Cardiac muscle cell (in vitro differentiated cells and primary cell): Measurements from ENCODE around the gene TRIM38. TPM values are rescaled to one million over a fixed set of nuclear protein-coding genes. Genes with fewer than 3 reads are reported as not detected.

Experiments used
- DNase-seq, 2 donors: peaks; one replicate each; pipeline versions ENCODE4 v3.0.0 to v3.0.0-alpha.2; 2010 to 2017; ENCODE audit warnings: low read depth in 1 of 2, low spot score in 1 of 2
- H3K27ac ChIP-seq: fragments of 200-600 bp; sonication (generic); 2 replicates; pipeline ENCODE4 v1.5.1; 2016
- H3K27me3 ChIP-seq: fragments of 200-600 bp; sonication (generic); 2 replicates; pipeline ENCODE4 v1.6.0; 2016; ENCODE audit warnings: control low read depth
- H3K36me3 ChIP-seq: fragments of 200-600 bp; sonication (generic); 2 replicates; pipeline ENCODE4 v1.5.1; 2016; ENCODE audit warnings: control low read depth
- H3K4me1 ChIP-seq: fragments of 200-600 bp; sonication (generic); 2 replicates; pipeline ENCODE4 v1.8.1; 2017; ENCODE audit warnings: low read depth, mild to moderate bottlenecking, mixed run types
- H3K4me3 ChIP-seq: fragments of 200-600 bp; sonication (generic); 2 replicates; pipeline ENCODE4 v1.5.1; 2016; ENCODE audit warnings: mild to moderate bottlenecking
- H3K9me3 ChIP-seq: fragments of 200-600 bp; sonication (generic); 2 replicates; pipeline ENCODE4 v1.5.1; 2017; ENCODE audit warnings: low read depth, mild to moderate bottlenecking, control low read depth
- polyA plus RNA-seq: library from polyadenylated mRNA; unstranded; fragments of >200 nt; fragmentation: Nextera tagmentation; extraction: Ambion mirVana; gene quantifications from 2 replicates; pipeline ENCODE4 v1.2.1, GENCODE V29; 2016
- total RNA-seq: library from RNA; depleted of rRNA; stranded (reverse); fragments of >200 nt; gene quantifications from 2 replicates; pipeline ENCODE4 v1.2.3, GENCODE V29; 2016
- TF ChIP-seq, protein P1 (sequence below): IDR thresholded peaks from 2 replicates; pipeline ENCODE4 v1.5.1; 2012; ENCODE audit warnings: low read depth, mild to moderate bottlenecking, low read length

The TRIM38 gene
- total and polyA plus RNA-seq, 2 experiments from 2014 or later, result 0.05 to 0.12 TPM

DNA sequence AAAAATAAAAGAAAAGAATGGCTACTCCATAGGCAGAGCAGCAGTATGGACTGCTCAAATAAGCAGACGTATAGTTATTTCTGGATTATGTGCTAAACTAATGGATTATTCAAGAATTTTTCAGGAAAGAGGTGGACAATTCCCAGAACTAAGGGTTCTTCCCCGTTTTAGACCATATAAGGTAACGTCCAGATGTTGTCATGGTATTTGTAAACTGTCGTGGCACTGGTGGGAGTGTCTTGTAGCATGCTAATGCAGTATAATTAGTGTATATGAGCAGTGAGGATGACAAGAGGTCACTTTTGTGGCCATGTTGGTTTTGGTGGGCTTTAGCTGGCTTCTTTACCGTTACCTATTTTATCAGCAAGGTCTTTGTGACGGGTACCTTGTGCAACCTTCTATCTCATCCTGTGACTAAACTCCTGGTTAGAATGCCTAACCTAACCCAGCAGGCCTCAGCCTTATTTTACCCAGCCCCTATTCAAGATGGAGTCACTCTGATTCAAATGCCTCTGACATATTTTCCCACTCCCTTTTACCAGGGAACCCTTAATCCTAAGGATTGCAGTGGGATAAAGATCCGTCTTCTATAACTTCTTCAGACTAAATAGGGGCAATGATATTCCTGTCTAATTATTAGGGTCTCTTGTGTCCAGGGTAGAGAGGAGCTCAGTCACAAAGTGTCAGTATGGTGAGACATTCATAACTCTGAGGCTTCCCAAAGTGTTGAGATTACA is 11.1 kb upstream of the TRIM38 start:
- no peak overlapping the region for H3K4me3 ChIP-seq
- no peaks in the 10 kb centered on the region for H3K4me1 ChIP-seq

DNA sequence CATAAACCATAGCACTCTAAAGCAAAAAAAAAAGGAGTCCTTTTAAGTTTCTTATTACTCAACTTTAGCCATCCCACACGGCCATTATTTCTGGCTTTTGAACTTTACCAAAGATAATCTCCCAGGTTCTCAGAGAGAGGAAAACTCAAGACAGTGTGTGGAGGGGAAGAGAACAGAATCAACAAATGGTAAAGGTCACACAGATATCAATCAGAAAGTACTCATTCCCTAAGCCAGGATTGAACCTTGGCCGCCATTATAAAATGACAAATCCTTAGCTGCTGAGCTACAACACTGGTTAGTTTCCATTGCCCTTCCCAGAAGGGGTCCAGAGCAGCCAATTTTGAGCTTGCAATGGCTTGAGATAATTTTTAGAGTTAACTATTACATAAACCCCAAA is 10.1 kb upstream of the TRIM38 start:
- Histone ChIP-seq H3K27me3 (no peaks in the 10 kb centered on the region), H3K27ac (no peak overlapping the region), H3K36me3 (no peaks in the 10 kb centered on the region), H3K4me1 (no peaks in the 10 kb centered on the region), H3K9me3 (no peaks in the 10 kb centered on the region), H3K4me3 (no peak overlapping the region)
- TF ChIP-seq, protein P1, sequence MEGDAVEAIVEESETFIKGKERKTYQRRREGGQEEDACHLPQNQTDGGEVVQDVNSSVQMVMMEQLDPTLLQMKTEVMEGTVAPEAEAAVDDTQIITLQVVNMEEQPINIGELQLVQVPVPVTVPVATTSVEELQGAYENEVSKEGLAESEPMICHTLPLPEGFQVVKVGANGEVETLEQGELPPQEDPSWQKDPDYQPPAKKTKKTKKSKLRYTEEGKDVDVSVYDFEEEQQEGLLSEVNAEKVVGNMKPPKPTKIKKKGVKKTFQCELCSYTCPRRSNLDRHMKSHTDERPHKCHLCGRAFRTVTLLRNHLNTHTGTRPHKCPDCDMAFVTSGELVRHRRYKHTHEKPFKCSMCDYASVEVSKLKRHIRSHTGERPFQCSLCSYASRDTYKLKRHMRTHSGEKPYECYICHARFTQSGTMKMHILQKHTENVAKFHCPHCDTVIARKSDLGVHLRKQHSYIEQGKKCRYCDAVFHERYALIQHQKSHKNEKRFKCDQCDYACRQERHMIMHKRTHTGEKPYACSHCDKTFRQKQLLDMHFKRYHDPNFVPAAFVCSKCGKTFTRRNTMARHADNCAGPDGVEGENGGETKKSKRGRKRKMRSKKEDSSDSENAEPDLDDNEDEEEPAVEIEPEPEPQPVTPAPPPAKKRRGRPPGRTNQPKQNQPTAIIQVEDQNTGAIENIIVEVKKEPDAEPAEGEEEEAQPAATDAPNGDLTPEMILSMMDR, result no peak
- no peak for DNase-seq

More for the DNA sequence above, 11.1 kb upstream of the TRIM38 start:
- TF ChIP-seq, protein P1, result no peak
- Histone ChIP-seq H3K36me3 (no peaks in the 10 kb centered on the region), H3K27ac (no peak overlapping the region), H3K9me3 (no peaks in the 10 kb centered on the region), H3K27me3 (no peaks in the 10 kb centered on the region)
- no peak for DNase-seq

DNA sequence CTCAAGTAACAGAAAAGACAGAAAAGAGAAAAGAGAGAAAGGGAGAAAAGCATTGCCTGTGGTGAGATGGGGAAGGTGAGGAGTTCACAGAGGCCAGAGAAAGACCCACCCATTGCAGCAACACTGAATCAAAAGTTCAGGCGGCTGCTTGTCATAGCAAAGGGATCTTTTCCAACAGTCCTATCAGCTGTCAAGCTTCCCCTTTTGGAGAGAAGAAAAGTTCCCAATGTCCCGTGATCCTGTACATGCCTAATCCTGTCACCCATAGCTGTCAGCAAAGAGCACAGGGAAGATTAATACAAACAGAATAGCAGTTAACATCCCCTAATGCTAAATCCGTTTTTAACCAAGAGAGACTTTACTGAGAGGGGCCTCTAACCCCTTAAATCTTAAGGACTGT is 8.9 kb upstream of the TRIM38 start:
- TF ChIP-seq, protein P1, result no peak
- H3K27me3 ChIP-seq, result no peaks in the 10 kb centered on the region
- H3K4me1 ChIP-seq, result no peaks in the 10 kb centered on the region
- no peak overlapping the region for H3K27ac ChIP-seq
- H3K4me3 ChIP-seq, result no peak overlapping the region
- no peaks in the 10 kb centered on the region for H3K9me3 ChIP-seq
- H3K36me3 ChIP-seq, result no peaks in the 10 kb centered on the region
- DNase-seq, result no peak

DNA sequence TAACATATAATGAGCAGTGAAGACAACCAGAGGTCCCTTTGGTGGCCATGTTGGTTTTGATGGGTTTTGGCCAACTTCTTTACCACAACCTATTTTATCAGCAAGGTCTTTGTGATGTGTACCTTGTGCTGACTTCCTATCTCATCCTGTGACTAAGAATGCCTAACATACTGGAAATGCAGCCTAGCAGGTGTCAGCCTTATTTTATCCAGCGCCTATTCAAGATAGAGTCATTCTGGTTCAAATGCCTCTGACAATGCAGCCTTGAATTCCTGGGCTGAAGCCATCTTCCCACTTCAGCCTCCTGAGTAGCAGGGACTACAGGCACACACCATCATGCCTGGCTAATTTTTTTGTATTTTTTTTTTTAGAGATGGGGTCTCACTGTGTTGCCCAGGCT is 7.8 kb upstream of the TRIM38 start:
- no peaks in the 10 kb centered on the region for H3K4me1 ChIP-seq

DNA sequence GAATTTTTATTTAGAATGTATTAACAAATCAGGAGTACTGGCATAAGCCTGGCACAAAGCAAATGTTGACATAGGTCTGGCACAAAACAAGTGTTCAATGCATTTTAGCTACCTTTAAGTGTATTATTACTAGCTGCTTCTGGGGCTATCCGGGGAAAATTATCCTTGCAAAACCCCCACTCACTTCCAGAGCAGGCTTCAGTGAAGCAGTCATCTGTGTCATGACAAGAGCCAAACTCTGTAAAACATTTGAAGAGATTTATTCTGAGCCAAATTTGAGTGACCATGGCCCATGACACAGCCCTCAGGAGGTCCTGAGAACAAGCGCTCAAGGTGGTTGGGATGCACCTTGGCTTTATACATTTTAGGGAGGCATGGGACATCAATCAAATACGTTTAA is 6.4 kb upstream of the TRIM38 start:
- TF ChIP-seq, protein P1, result no peak
- no peaks in the 10 kb centered on the region for H3K36me3 ChIP-seq
- no peak overlapping the region for H3K4me3 ChIP-seq
- no peaks in the 10 kb centered on the region for H3K9me3 ChIP-seq
- H3K27me3 ChIP-seq, result no peaks in the 10 kb centered on the region
- DNase-seq, result no peak
- no peak overlapping the region for H3K27ac ChIP-seq
- H3K4me1 ChIP-seq, result no peaks in the 10 kb centered on the region

More for the DNA sequence above, 7.8 kb upstream of the TRIM38 start:
- DNase-seq, result no peak
- Histone ChIP-seq H3K27ac (no peak overlapping the region), H3K4me3 (no peak overlapping the region), H3K36me3 (no peaks in the 10 kb centered on the region), H3K27me3 (no peaks in the 10 kb centered on the region), H3K9me3 (no peaks in the 10 kb centered on the region)
- TF ChIP-seq, protein P1, result no peak
